MM.1S (cell line): ENCODE results near the gene SORL1.
A peak's percentile ranks its signal among the peaks of the same experiment; 100 is the strongest.

Source experiments
- DNase-seq: peaks from one replicate; pipeline ENCODE4 v3.0.0-alpha.2; 2015
- H2AFZ ChIP-seq: fragments of 300-600 bp; sonication (generic); 2 replicates; pipeline ENCODE4 v1.6.0; 2016; ENCODE audit warnings: antibody characterized with exemption, low read length
- H3F3A ChIP-seq: fragments of 300-600 bp; sonication (generic); 2 replicates; pipeline ENCODE4 v1.6.1; 2016; ENCODE audit warnings: mild to moderate bottlenecking, antibody characterized with exemption, low read length, moderate library complexity, mixed read lengths; ENCODE audit not compliant: insufficient read depth
- H3K27ac ChIP-seq: fragments of 300-600 bp; sonication (generic); 2 replicates; pipeline ENCODE4 v1.5.1; 2016; ENCODE audit warnings: mild to moderate bottlenecking, low read length
- H3K27me3 ChIP-seq: fragments of 300-600 bp; sonication (generic); replicated peaks from 2 replicates; pipeline ENCODE4 v1.6.0; 2016; ENCODE audit warnings: low read length; ENCODE audit not compliant: insufficient read depth
- H3K36me3 ChIP-seq: fragments of 300-600 bp; sonication (generic); replicated peaks from 2 replicates; pipeline ENCODE4 v1.6.1; 2016; ENCODE audit warnings: mild to moderate bottlenecking, low read length, mixed read lengths; ENCODE audit not compliant: insufficient read depth
- H3K4me1 ChIP-seq: fragments of 300-600 bp; sonication (generic); 2 replicates; pipeline ENCODE4 v1.6.1; 2016; ENCODE audit warnings: low read length, mixed read lengths
- H3K4me2 ChIP-seq: fragments of 300-600 bp; sonication (generic); 2 replicates; pipeline ENCODE4 v1.6.0; 2016; ENCODE audit warnings: low read depth, low read length
- H3K4me3 ChIP-seq: fragments of 300-600 bp; sonication (generic); 2 replicates; pipeline ENCODE4 v1.5.1; 2016; ENCODE audit warnings: low read length, mixed read lengths
- H3K79me2 ChIP-seq: fragments of 300-600 bp; sonication (generic); 2 replicates; pipeline ENCODE4 v1.6.1; 2016; ENCODE audit warnings: mixed run types, low read length, mixed read lengths
- H3K9ac ChIP-seq: fragments of 300-600 bp; sonication (generic); 2 replicates; pipeline ENCODE4 v1.6.1; 2016; ENCODE audit warnings: low read length, mixed read lengths
- H3K9me2 ChIP-seq: fragments of 300-600 bp; sonication (generic); replicated peaks from 2 replicates; pipeline ENCODE4 v1.6.1; 2016; ENCODE audit warnings: mild to moderate bottlenecking, low read length, mixed read lengths; ENCODE audit not compliant: insufficient read depth
- H3K9me3 ChIP-seq: fragments of 300-600 bp; sonication (generic); replicated peaks from 2 replicates; pipeline ENCODE4 v1.6.1; 2016; ENCODE audit warnings: mild to moderate bottlenecking, low read length, mixed read lengths; ENCODE audit not compliant: insufficient read depth
- H4K20me1 ChIP-seq: fragments of 300-600 bp; sonication (generic); 2 replicates; pipeline ENCODE4 v1.6.1; 2016; ENCODE audit warnings: mild to moderate bottlenecking, low read length, moderate library complexity, mixed read lengths; ENCODE audit not compliant: insufficient read depth
- EZH2 ChIP-seq: fragments of 300-600 bp; sonication (generic); optimal IDR thresholded peaks from 2 replicates; pipeline ENCODE3; 2017; ENCODE audit warnings: low read depth, mild to moderate bottlenecking, antibody characterized with exemption, low read length, mixed read lengths
- EZH2phosphoT487 ChIP-seq: fragments of 300-600 bp; sonication (generic); IDR thresholded peaks from 2 replicates; pipeline ENCODE4 v1.6.1; 2018; ENCODE audit warnings: antibody characterized with exemption, low read length
- TF ChIP-seq, protein P1 (sequence below): fragments of 300-600 bp; sonication (generic); IDR thresholded peaks from 2 replicates; pipeline ENCODE4 v1.5.1; 2016; ENCODE audit warnings: antibody characterized with exemption, low read length, mixed read lengths

SORL1 gene

DNA sequence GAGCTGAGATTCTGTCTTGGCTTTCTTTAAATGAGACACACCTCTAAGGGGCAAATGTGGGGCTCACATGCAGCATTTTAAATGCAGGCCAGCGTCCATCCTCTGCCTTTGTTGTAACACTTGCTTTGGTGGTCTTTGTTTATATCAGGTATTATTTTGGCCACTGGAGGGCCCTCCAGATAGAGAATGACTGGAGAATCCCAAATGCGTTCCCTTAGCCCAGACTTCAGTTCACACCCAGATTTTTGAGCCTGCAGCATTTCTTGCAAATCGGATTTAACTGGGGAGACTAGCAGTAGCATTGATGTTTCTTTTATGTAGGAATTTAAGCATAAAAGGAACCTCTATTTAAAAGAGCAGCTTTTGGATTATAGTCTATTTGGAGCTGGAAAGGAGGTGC is 200.9 kb downstream of the SORL1 start:
- H3K9me3 ChIP-seq: no peaks in the 10 kb centered on the region
- H3K4me3 ChIP-seq: no peak overlapping the region
- no peaks in the 10 kb centered on the region for H4K20me1 ChIP-seq
- H3K79me2 ChIP-seq: no peaks in the 10 kb centered on the region
- H3K4me2 ChIP-seq: no peak overlapping the region
- TF ChIP-seq, protein P1, sequence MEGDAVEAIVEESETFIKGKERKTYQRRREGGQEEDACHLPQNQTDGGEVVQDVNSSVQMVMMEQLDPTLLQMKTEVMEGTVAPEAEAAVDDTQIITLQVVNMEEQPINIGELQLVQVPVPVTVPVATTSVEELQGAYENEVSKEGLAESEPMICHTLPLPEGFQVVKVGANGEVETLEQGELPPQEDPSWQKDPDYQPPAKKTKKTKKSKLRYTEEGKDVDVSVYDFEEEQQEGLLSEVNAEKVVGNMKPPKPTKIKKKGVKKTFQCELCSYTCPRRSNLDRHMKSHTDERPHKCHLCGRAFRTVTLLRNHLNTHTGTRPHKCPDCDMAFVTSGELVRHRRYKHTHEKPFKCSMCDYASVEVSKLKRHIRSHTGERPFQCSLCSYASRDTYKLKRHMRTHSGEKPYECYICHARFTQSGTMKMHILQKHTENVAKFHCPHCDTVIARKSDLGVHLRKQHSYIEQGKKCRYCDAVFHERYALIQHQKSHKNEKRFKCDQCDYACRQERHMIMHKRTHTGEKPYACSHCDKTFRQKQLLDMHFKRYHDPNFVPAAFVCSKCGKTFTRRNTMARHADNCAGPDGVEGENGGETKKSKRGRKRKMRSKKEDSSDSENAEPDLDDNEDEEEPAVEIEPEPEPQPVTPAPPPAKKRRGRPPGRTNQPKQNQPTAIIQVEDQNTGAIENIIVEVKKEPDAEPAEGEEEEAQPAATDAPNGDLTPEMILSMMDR: no peak
- TF ChIP-seq EZH2 (no peak), EZH2phosphoT487 (no peak)
- H3K27me3 ChIP-seq: no peaks in the 10 kb centered on the region
- H3K9me2 ChIP-seq: no peaks in the 10 kb centered on the region
- H3K36me3 ChIP-seq: no peaks in the 10 kb centered on the region
- H3K9ac ChIP-seq: no peak overlapping the region
- H3K27ac ChIP-seq: no peak overlapping the region
- H3F3A ChIP-seq: no peaks in the 10 kb centered on the region
- peaks cover 12% of the 10 kb centered on the region; the same call in 1 of the 2 replicates for H3K4me1 ChIP-seq
- DNase-seq: no peak
- H2AFZ ChIP-seq: no peak overlapping the region

DNA sequence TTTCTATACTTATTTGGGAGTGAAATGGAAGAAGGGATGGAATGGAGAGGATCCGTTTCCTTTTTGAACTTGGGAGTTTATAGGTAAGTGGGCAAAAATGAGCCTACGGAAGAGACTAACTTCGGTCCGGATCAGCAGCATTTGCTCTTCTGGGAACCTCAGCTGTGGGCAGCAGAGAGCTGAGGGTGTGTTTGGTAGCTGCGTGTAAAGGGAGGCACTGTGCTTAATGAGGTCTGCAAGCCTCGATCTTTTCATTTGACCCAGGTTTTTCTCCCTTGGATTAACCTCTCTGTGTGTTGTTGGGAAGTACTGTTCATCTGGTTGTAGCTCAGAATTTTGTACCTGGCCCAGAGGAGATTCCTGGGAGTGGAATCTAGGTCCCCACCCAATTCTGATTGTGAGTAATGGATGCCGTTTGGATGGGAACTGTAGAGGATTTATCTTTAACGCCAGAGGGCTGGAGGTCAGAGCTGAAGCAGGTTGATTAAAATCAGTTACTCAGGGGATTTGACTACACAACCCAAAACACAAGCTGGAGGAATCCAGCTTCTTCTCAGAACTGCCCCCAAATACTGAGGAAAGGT is 202.2 kb downstream of the SORL1 start:
- Histone ChIP-seq H3K4me2 (no peak overlapping the region), H3K4me3 (no peak overlapping the region), H3K27me3 (no peaks in the 10 kb centered on the region), H4K20me1 (no peaks in the 10 kb centered on the region), H3K79me2 (no peaks in the 10 kb centered on the region), H3K9ac (no peak overlapping the region), H3K36me3 (no peaks in the 10 kb centered on the region), H3K4me1 (peaks cover 12% of the 10 kb centered on the region; the same call in 1 of the 2 replicates), H3F3A (no peaks in the 10 kb centered on the region), H3K9me3 (no peaks in the 10 kb centered on the region), H3K9me2 (no peaks in the 10 kb centered on the region), H3K27ac (no peak overlapping the region), H2AFZ (no peak overlapping the region)
- no peak for DNase-seq
- TF ChIP-seq, protein P1: no peak
- TF ChIP-seq EZH2 (no peak), EZH2phosphoT487 (no peak)

- H3K27me3 ChIP-seq: no peaks in the 10 kb centered on the region
- H3K9ac ChIP-seq: peak overlapping the region; percentile 61; the same call in 1 of the 2 replicates
- H3F3A ChIP-seq: no peaks in the 10 kb centered on the region
- no peaks in the 10 kb centered on the region for H4K20me1 ChIP-seq
- peak overlapping the region; percentile 91 for H3K4me2 ChIP-seq
- H3K9me3 ChIP-seq: no peaks in the 10 kb centered on the region
- no peaks in the 10 kb centered on the region for H3K36me3 ChIP-seq
- peaks cover 12% of the 10 kb centered on the region; the same call in 1 of the 2 replicates for H3K4me1 ChIP-seq
- H2AFZ ChIP-seq: peak overlapping the region; percentile 83
- peak overlapping the region; percentile 62 for H3K4me3 ChIP-seq
- TF ChIP-seq EZH2 (no peak), EZH2phosphoT487 (no peak)
- TF ChIP-seq, protein P1: no peak
- no peak for DNase-seq
- no peak overlapping the region for H3K27ac ChIP-seq
- H3K9me2 ChIP-seq: no peaks in the 10 kb centered on the region
- no peaks in the 10 kb centered on the region for H3K79me2 ChIP-seq
Observed at GRCh38 chr11:121654843-121655536, 202.9 kb downstream of the SORL1 start.
